Immature natural killer cell (primary cell): Measurements from ENCODE around the gene ZBTB6. TPM values are rescaled to one million over a fixed set of nuclear protein-coding genes. Genes with fewer than 3 reads are reported as not detected.

Source experiments
- DNase-seq, 3 donors: peaks; one replicate each; pipeline ENCODE4 v3.0.0; 2022; ENCODE audit warnings: mixed read lengths in 1 of 3
- H3K27ac Mint-ChIP-seq, 6 donors: one replicate each; pipeline ENCODE4 v1.8.0; 2020; ENCODE audit warnings: mixed read lengths in 6 of 6, mild to moderate bottlenecking in 5 of 6, inconsistent platforms in 4 of 6, moderate library complexity in 3 of 6
- H3K27me3 Mint-ChIP-seq, 3 donors: one replicate each; pipeline ENCODE4 v1.8.0; 2020 to 2021; ENCODE audit warnings: low read depth in 3 of 3, mild to moderate bottlenecking in 3 of 3, mixed read lengths in 3 of 3, moderate library complexity in 3 of 3, inconsistent platforms in 1 of 3
- H3K36me3 Mint-ChIP-seq, 3 donors: one replicate each; pipeline ENCODE4 v1.8.0; 2020; ENCODE audit warnings: mixed read lengths in 3 of 3, inconsistent platforms in 2 of 3, mild to moderate bottlenecking in 2 of 3
- H3K4me1 Mint-ChIP-seq, 2 donors: one replicate each; pipeline ENCODE4 v1.8.0; 2020; ENCODE audit warnings: inconsistent platforms in 2 of 2, mild to moderate bottlenecking in 2 of 2, mixed read lengths in 2 of 2, moderate library complexity in 1 of 2
- H3K4me3 Mint-ChIP-seq, 5 donors: one replicate each; pipeline ENCODE4 v1.8.0; 2020; ENCODE audit warnings: mild to moderate bottlenecking in 5 of 5, mixed read lengths in 5 of 5, inconsistent platforms in 3 of 5, moderate library complexity in 3 of 5
- H3K9me3 Mint-ChIP-seq, 6 donors: one replicate each; pipeline ENCODE4 v1.8.0; 2020; ENCODE audit warnings: mild to moderate bottlenecking in 6 of 6, mixed read lengths in 6 of 6, inconsistent platforms in 4 of 6, moderate library complexity in 3 of 6
- polyA plus RNA-seq, 3 donors: library from polyadenylated mRNA; unstranded; fragments of 300-500 nt; fragmentation: Illumina TruSeq; gene quantifications; one replicate each; pipeline ENCODE4 v1.2.3, GENCODE V29; 2021

ZBTB6 gene, protein sequence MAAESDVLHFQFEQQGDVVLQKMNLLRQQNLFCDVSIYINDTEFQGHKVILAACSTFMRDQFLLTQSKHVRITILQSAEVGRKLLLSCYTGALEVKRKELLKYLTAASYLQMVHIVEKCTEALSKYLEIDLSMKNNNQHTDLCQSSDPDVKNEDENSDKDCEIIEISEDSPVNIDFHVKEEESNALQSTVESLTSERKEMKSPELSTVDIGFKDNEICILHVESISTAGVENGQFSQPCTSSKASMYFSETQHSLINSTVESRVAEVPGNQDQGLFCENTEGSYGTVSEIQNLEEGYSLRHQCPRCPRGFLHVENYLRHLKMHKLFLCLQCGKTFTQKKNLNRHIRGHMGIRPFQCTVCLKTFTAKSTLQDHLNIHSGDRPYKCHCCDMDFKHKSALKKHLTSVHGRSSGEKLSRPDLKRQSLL
- polyA plus RNA-seq = 1 to 10 TPM in 2 of 3 donors, not detected in 1; 2.3 to 2.6 TPM

- Mint-ChIP-seq H3K4me3 (peak within 1 kb of the TSS; percentile 98 to 100 (median 98)), H3K27ac (peak within 1 kb of the TSS; percentile 92 to 100 (median 96)), H3K27me3 (peaks cover 0 to 10% (median 9%) of the 10 kb centered on the region in 3 donors), H3K36me3 (peaks cover 4 to 28% (median 9%) of the 10 kb centered on the region in 3 donors), H3K9me3 (no peaks in the 10 kb centered on the region), H3K4me1 (peaks cover 21 to 28% of the 10 kb centered on the region in 2 donors)
- peak; percentile 60 to 67 (median 65) for DNase-seq
Observed at GRCh38 chr9:122912964-122913673, at the start of gene ZBTB6. Gene ZBTB6 (minus strand): TSS chr9:122913323. CDS start chr9:122912072, 1,251 bp downstream.

DNA sequence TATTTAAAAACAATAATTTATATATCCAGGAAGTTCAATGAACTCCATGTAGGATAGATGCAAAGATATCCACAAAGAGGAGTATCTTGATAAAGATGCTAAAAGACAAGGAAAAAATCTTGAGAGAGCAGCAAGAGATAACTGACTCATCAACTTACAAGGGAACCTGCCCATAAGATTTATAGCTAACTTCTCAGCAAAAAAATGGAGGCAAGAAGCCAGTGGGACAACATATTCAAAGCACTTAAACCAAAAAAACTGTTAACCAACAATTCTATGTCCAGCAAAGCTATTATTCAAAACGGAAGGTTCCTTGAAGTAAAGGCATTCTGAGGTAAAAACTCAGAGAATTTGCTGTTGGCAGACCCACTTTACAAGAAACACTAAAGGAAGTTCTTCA, 48.0 kb upstream of the ZBTB6 start:
- peaks cover 0 to under 1% of the 10 kb centered on the region in 2 donors for H3K4me1 Mint-ChIP-seq
- no peak for DNase-seq
- H3K4me3 Mint-ChIP-seq = no peak overlapping the region
- peaks cover 16 to 32% (median 20%) of the 10 kb centered on the region in 3 donors for H3K36me3 Mint-ChIP-seq
- H3K27me3 Mint-ChIP-seq = no peaks in the 10 kb centered on the region
- no peaks in the 10 kb centered on the region for H3K9me3 Mint-ChIP-seq
- no peak overlapping the region for H3K27ac Mint-ChIP-seq

DNA sequence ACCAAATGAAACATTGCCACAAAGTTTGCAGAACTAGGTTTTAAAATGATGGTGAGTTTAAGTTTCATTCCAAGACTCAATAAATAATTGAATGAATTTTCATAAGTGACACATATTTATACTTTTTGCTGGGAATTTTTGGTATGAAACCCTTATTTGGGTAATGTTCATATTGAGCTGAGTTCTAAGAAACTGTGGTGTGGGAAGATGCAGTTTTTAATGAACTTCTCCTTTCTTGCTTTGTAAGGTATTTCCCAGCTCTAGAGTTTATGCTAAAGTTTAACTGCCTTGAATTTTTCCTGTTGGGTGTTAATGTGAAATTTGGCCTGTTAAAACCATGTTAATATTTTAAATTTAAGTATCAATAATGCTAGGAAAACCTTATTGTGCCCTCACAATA, 42.8 kb upstream of the ZBTB6 start:
- Mint-ChIP-seq H3K36me3 (peaks cover 15 to 24% (median 16%) of the 10 kb centered on the region in 3 donors), H3K27ac (no peak overlapping the region), H3K9me3 (no peaks in the 10 kb centered on the region), H3K4me3 (no peak overlapping the region), H3K27me3 (no peaks in the 10 kb centered on the region), H3K4me1 (peaks cover 8 to 17% of the 10 kb centered on the region in 2 donors)
- DNase-seq = no peak

DNA sequence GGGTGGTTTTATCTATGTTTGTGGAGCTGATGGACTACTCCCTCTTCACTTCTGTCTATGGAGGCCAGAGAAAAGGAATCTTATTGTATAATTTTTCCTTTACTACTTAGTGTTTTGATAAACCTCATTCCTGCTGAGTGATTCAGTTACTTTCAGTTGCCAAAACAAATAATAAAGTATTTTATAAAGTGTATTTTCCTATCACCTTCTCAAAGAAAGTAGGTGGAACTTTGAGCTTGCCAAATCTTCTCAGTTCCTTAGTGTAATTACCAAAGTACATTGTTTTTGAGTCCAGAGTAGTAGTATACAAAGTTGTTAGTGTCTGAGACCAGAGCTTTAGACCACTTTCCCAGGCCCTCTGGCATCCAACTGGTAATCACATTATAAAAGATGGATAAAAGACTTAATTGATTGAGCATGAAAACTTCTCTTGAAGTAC, 41.1 kb upstream of the ZBTB6 start:
- no peaks in the 10 kb centered on the region for H3K27me3 Mint-ChIP-seq

DNA sequence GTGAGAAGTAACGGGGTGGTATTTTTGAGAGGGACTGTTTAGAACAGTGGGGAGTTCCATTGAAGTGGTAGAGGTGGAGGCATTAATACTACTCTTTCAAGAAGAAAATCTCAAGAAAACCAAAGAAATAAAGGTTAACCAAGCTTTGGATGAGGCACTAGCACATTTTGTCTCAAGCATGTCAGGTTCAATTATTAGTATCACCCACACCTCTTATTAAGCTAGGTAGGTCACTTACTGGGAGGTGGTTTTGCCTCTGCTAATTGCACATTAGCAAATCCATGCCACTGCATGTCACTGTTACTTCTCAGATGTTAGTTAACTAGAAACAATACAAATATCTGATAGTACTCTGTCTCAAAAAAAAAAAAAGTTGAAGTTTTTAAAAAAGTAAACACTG, 37.9 kb upstream of the ZBTB6 start:
- no peak overlapping the region for H3K4me3 Mint-ChIP-seq
- no peak for DNase-seq
- no peaks in the 10 kb centered on the region for H3K9me3 Mint-ChIP-seq
- H3K36me3 Mint-ChIP-seq = no peaks in the 10 kb centered on the region
- H3K4me1 Mint-ChIP-seq = peaks cover 21 to 32% of the 10 kb centered on the region in 2 donors
- H3K27ac Mint-ChIP-seq = no peak overlapping the region
- peaks cover 0 to 3% (median 2%) of the 10 kb centered on the region in 3 donors for H3K27me3 Mint-ChIP-seq

More for the DNA sequence above, 41.1 kb upstream of the ZBTB6 start:
- Mint-ChIP-seq H3K4me1 (peaks cover 13 to 17% of the 10 kb centered on the region in 2 donors), H3K27ac (no peak overlapping the region), H3K4me3 (no peak overlapping the region), H3K9me3 (no peaks in the 10 kb centered on the region), H3K36me3 (peaks cover 4 to 10% (median 4%) of the 10 kb centered on the region in 3 donors)
- no peak for DNase-seq

DNA sequence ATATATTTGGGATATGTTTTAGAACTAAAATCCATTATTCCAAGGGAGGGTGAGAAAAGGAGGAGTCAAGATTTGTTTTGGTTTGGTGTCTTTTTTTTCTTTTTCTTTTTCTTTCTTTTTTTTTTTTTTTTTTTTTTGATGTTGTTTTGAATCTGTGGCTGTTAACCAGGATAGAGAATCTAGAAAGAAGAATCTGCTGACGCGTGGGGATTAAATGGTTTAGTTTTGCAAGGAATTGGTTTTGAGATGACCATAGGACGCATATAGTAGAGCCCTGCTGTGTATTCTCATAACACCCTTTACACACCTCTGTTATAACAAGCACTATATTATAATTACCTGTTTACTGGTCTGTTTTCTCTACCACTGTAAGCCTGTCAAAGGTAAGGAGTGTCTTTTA, 37.1 kb upstream of the ZBTB6 start:
- no peak for DNase-seq
- H3K36me3 Mint-ChIP-seq = no peaks in the 10 kb centered on the region
- no peak overlapping the region for H3K4me3 Mint-ChIP-seq
- peaks cover 22 to 30% of the 10 kb centered on the region in 2 donors for H3K4me1 Mint-ChIP-seq
- H3K9me3 Mint-ChIP-seq = no peaks in the 10 kb centered on the region
- H3K27ac Mint-ChIP-seq = no peak overlapping the region
- H3K27me3 Mint-ChIP-seq = peaks cover 0 to 3% (median 2%) of the 10 kb centered on the region in 3 donors

- DNase-seq = no peak
- H3K4me3 Mint-ChIP-seq = no peak overlapping the region
- H3K9me3 Mint-ChIP-seq = no peaks in the 10 kb centered on the region
- no peak overlapping the region for H3K27ac Mint-ChIP-seq
- no peaks in the 10 kb centered on the region for H3K36me3 Mint-ChIP-seq
- peaks cover 19 to 29% of the 10 kb centered on the region in 2 donors for H3K4me1 Mint-ChIP-seq
- peaks cover 0 to 3% (median 2%) of the 10 kb centered on the region in 3 donors for H3K27me3 Mint-ChIP-seq
Observed at GRCh38 chr9:122949696-122950095, 36.6 kb upstream of the ZBTB6 start.

- no peak overlapping the region for H3K4me3 Mint-ChIP-seq
- no peak overlapping the region for H3K27ac Mint-ChIP-seq
- H3K4me1 Mint-ChIP-seq = peaks cover 18 to 28% of the 10 kb centered on the region in 2 donors
- no peak for DNase-seq
- H3K27me3 Mint-ChIP-seq = peaks cover 0 to 3% (median 2%) of the 10 kb centered on the region in 3 donors
- H3K36me3 Mint-ChIP-seq = no peaks in the 10 kb centered on the region
- no peaks in the 10 kb centered on the region for H3K9me3 Mint-ChIP-seq
Observed at GRCh38 chr9:122948313-122948712, 35.2 kb upstream of the ZBTB6 start.

GRCh38 chr9:122946461-122947005, 33.4 kb upstream of the ZBTB6 start:
- Mint-ChIP-seq H3K27me3 (peaks cover 2 to 3% (median 3%) of the 10 kb centered on the region in 3 donors), H3K27ac (no peak overlapping the region), H3K4me1 (peaks cover 26 to 35% of the 10 kb centered on the region in 2 donors), H3K4me3 (no peak overlapping the region), H3K9me3 (no peaks in the 10 kb centered on the region), H3K36me3 (no peaks in the 10 kb centered on the region)
- DNase-seq = no peak

- H3K9me3 Mint-ChIP-seq = no peaks in the 10 kb centered on the region
- peak overlapping the region in 1 of 6 donors; percentile 10 for H3K27ac Mint-ChIP-seq
- no peak overlapping the region for H3K4me3 Mint-ChIP-seq
- H3K36me3 Mint-ChIP-seq = no peaks in the 10 kb centered on the region
- H3K27me3 Mint-ChIP-seq = peaks cover 6 to 11% (median 9%) of the 10 kb centered on the region in 3 donors
- H3K4me1 Mint-ChIP-seq = peaks cover 33 to 46% of the 10 kb centered on the region in 2 donors
- DNase-seq = no peak
Observed at GRCh38 chr9:122944960-122945888, 32.1 kb upstream of the ZBTB6 start.

- no peak for DNase-seq
- peaks cover 6 to 8% (median 7%) of the 10 kb centered on the region in 3 donors for H3K27me3 Mint-ChIP-seq
- H3K4me3 Mint-ChIP-seq = peak overlapping the region; percentile 86 to 97 (median 93)
- peaks cover 5 to 6% (median 5%) of the 10 kb centered on the region in 3 donors for H3K36me3 Mint-ChIP-seq
- peak overlapping the region; percentile 87 to 96 (median 89) for H3K27ac Mint-ChIP-seq
- no peaks in the 10 kb centered on the region for H3K9me3 Mint-ChIP-seq
- H3K4me1 Mint-ChIP-seq = peaks cover 24 to 36% of the 10 kb centered on the region in 2 donors
Observed at GRCh38 chr9:122941582-122942234, 28.6 kb upstream of the ZBTB6 start.

GRCh38 chr9:122940749-122941581, 27.8 kb upstream of the ZBTB6 start, which contains the start of gene RABGAP1:
Gene RABGAP1 (plus strand): TSS chr9:122941020. CDS start chr9:122957060, 16,040 bp downstream.
- peaks cover 24 to 36% of the 10 kb centered on the region in 2 donors for H3K4me1 Mint-ChIP-seq

More at GRCh38 chr9:122940749-122941581, 27.8 kb upstream of the ZBTB6 start, which contains the start of gene RABGAP1:
- H3K36me3 Mint-ChIP-seq = peaks cover 5 to 14% (median 8%) of the 10 kb centered on the region in 3 donors
- peaks cover 6 to 8% (median 7%) of the 10 kb centered on the region in 3 donors for H3K27me3 Mint-ChIP-seq
- H3K4me3 Mint-ChIP-seq = peak within 1 kb of the TSS; percentile 86 to 97 (median 93)
- no peaks in the 10 kb centered on the region for H3K9me3 Mint-ChIP-seq
- DNase-seq = peak; percentile 95 to 97 (median 96)
- H3K27ac Mint-ChIP-seq = peak within 1 kb of the TSS; percentile 87 to 96 (median 90)
